Psoas muscle (tissue), 8 donors: ENCODE data around the gene NDST1. TPM values are rescaled to one million over a fixed set of nuclear protein-coding genes. Genes with fewer than 3 reads are reported as not detected.

ENCODE experiments used
- ATAC-seq, 4 donors: fragments of 200-7000 bp; cut with Tn5 transposase; one replicate each; pipeline ENCODE4 v1.9.1; 2020; ENCODE audit warnings: moderate library complexity in 3 of 4, mild to moderate bottlenecking in 2 of 4
- DNase-seq, 2 donors: peaks; one replicate each; pipeline ENCODE4 v3.0.0-alpha.2; 2020
- H3K27ac ChIP-seq: fragments of 200-600 bp; one replicate; pipeline ENCODE4 v1.8.0; 2022
- H3K27me3 ChIP-seq, 3 donors: fragments of 200-600 bp in 1 of 3; one replicate each; pipeline versions ENCODE4 v1.6.1 to v1.8.0; 2013 to 2022; ENCODE audit warnings: low read length in 2 of 3, mild to moderate bottlenecking in 2 of 3, moderate library complexity in 1 of 3; ENCODE audit not compliant: insufficient read depth in 3 of 3
- H3K36me3 ChIP-seq, 2 donors: fragments of 200-600 bp in 1 of 2; one replicate each; pipeline versions ENCODE4 v1.6.1 to v1.8.0; 2013 to 2022; ENCODE audit warnings: low read depth in 1 of 2, mild to moderate bottlenecking in 1 of 2, moderate library complexity in 1 of 2; ENCODE audit not compliant: insufficient read depth in 1 of 2
- H3K4me1 ChIP-seq: fragments of 200-600 bp; one replicate; pipeline ENCODE4 v1.8.0; 2022
- H3K4me3 ChIP-seq: fragments of 200-600 bp; one replicate; pipeline ENCODE4 v1.8.0; 2022; ENCODE audit warnings: mild to moderate bottlenecking
- H3K9me3 ChIP-seq: fragments of 200-600 bp; one replicate; pipeline ENCODE4 v1.8.0; 2022
- WGBS, 3 donors: extraction: QIAGEN DNeasy Blood & Tissue Kit; methylation state at CpG; one replicate each; pipeline versions ENCODE4 v1.1.6 to v1.1.7; 2013; 5-methylcytosine and 5-hydroxymethylcytosine counted together
- intact Hi-C, 2 donors: fragments of 100-400 bp; cut with DNase I; formaldehyde crosslinking; loops; one replicate each; pipeline versions ENCODE4 v1.11.0 to v1.14.2; 2022
- long read RNA-seq, 2 donors: library from polyadenylated mRNA; unstranded; transcript quantifications; one replicate each; pipeline ENCODE4 v2.0.0, GENCODE V29; 2021
- polyA plus RNA-seq, 3 donors: library from polyadenylated mRNA; stranded (reverse); fragments of 200-250 nt; gene quantifications; one replicate each; pipeline ENCODE4 v1.2.3, GENCODE V29; 2013
- total RNA-seq, 4 donors: library from RNA; stranded (reverse); fragmentation: NEBNext Ultra II Directional in 2 of 4; extraction: Animal tissue kit (Norgen Biotek cat#: 25700) in 2 of 4; gene quantifications; one replicate each; pipeline versions ENCODE4 v1.2.1 to v1.2.4, GENCODE V29; 2021 to 2023
- TF ChIP-seq, protein P1 (sequence below): fragments of 200-600 bp; IDR thresholded peaks from one replicate; pipeline ENCODE4 v1.8.0; 2022; ENCODE audit warnings: antibody characterized with exemption
- donor health status: healthy with polysubstance abuse.
- donor health status: DM: no; HTN: no; CAD: no; lungs with moderate emphysema.
- donor health status: Bipolar disorder and iron deficiency.
- donor health status: healthy.
- donor health status: DM: yes; HTN: yes; CAD: no.
- donor health status: DM: no; HTN: no; CAD: no.
- donor health status: DM: no; HTN: no; CAD: no.
- donor health status: DM: yes; HTN: yes; CAD: no.

The NDST1 gene
- total RNA-seq (10 to 100 TPM; 30.1 to 40.2 (median 36.6) TPM), polyA plus RNA-seq (10 to 100 TPM; 11.0 to 22.5 (median 13.2) TPM)
- long read RNA-seq, donor 1, partial matches to known transcripts, result 1 of 10 reads
- long read RNA-seq, donor 1, other reads (novel, unspliced or antisense), result 9 of 10 reads
- long read RNA-seq, donor 2, partial matches to known transcripts, result 10 of 24 reads
- long read RNA-seq, donor 2, other reads (novel, unspliced or antisense), result 14 of 24 reads

DNA sequence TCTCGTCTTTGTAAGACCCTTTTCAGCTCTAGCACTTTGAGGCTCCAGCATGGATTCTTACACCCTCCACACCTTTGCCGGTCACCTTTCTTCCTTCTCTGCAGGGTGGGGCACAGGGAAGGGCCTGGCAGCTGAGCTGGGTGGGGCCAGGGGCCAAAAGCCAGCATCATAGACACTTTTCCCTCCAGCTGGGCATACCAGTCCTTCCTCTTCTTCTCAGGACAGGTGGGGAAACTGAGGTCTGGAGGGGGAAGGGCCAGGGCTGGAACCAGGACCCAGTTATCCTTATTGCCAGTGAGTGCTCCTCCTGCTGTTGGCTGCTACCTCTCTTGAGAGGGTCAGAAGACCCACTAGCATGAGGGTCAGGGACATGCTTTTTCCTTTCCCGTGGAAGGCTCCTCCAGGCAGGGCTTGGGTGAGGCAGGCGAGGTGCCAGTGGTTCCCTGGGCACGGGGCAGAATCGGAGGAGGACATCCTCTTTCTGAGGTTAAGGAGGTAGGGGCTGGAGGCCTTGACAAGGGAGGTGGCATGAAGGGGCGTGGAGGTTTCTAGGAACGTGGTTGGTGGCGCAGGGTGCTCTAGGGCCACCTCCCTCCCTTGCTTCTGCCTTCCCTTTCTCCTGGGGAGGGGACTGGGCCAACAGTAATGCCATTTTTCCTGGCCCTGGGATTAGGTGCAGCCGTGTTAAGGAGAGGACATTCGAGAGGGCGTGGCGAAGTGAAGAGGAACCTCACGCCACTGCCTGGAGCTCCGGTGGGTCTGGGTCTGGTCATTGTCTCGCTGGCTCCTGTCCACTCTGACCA is at the start of gene NDST1:
TSS of gene NDST1 (plus strand) at position 658 of the 803 bp plus-strand sequence. CDS start 13,124 bp downstream, outside the sequence.
- TF ChIP-seq, protein P1, sequence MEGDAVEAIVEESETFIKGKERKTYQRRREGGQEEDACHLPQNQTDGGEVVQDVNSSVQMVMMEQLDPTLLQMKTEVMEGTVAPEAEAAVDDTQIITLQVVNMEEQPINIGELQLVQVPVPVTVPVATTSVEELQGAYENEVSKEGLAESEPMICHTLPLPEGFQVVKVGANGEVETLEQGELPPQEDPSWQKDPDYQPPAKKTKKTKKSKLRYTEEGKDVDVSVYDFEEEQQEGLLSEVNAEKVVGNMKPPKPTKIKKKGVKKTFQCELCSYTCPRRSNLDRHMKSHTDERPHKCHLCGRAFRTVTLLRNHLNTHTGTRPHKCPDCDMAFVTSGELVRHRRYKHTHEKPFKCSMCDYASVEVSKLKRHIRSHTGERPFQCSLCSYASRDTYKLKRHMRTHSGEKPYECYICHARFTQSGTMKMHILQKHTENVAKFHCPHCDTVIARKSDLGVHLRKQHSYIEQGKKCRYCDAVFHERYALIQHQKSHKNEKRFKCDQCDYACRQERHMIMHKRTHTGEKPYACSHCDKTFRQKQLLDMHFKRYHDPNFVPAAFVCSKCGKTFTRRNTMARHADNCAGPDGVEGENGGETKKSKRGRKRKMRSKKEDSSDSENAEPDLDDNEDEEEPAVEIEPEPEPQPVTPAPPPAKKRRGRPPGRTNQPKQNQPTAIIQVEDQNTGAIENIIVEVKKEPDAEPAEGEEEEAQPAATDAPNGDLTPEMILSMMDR, result no peak
- ATAC-seq, result no peak
- Histone ChIP-seq H3K27me3 (no peaks in the 10 kb centered on the region), H3K4me1 (peaks cover 98% of the 10 kb centered on the region), H3K27ac (peak within 1 kb of the TSS; percentile 86), H3K36me3 (no peaks in the 10 kb centered on the region), H3K4me3 (no peak within 1 kb of the TSS), H3K9me3 (no peaks in the 10 kb centered on the region)
- 45 to 65% (median 56%) methylated on average over 16 of the region's 16 CpGs for WGBS, 3 donors
- intact Hi-C loops, result no loop called here
- DNase-seq, result no peak

DNA sequence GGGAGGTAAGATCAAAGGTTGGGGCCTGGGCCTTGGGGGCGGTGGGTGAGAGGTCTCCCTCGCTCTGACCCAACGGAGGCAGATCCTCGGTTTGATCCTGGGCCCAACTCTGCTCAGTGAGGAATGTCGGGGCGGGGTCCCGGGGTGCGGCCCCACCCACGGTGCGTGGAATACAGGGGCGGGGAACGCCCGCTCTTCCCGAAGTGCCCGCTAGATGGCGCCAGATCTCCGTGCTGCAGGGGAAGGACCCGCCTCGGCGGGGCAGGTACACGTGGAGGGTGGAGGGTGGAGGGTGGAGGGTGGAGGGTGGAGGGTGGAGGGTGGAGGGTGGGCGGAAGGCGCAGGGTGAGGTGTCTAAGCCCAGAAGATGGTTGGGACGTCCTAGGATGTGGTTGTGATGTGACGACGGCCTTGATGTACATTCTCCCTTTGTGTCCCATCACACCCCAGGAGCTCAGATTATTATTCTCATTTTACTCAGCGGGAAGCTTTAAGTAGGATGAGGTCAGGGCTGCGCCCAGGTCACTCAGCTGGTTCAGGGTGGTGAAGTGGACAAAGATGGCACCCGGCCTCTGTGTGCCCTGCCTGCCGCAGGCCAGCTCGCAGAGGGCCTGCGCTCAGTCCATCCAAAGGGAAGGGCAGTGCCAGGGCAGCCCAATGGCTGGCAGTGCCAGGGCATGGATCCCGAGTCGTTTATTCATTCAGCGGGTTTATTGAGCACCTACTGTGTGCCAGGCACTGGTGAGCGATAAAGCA is 49.0 kb upstream of the NDST1 start:
- 20 to 31% (median 24%) methylated on average over 25 to 36 of the region's 36 CpGs for WGBS, 3 donors

DNA sequence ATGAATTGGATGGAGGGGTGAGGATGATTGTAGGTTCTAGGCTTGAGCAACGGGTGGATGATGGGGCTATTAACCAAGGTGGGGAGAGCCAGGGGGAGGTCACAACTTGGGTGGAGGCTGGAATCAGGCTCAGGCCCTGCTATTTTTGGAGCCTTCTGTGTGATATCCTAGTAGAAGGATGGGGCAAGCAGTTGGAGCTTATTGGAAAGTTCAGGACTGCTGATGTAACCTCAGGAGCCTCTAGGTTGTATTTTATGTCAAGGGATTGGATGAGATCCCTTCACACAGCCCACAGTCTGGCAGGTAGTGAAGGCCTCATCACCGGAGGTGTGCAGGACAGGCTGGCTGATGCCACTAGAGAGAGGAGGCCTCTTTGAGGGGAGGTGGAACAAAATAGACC is 47.1 kb upstream of the NDST1 start:
- 18 to 23% (median 22%) methylated on average over 2 of the region's 2 CpGs for WGBS, 3 donors
- Histone ChIP-seq H3K9me3 (no peaks in the 10 kb centered on the region), H3K4me1 (peaks cover 26% of the 10 kb centered on the region), H3K27ac (peak overlapping the region; percentile 76), H3K27me3 (no peaks in the 10 kb centered on the region), H3K4me3 (no peak overlapping the region), H3K36me3 (no peaks in the 10 kb centered on the region)
- DNase-seq, result no peak
- intact Hi-C loops, result no loop called here
- TF ChIP-seq, protein P1, result no peak
- ATAC-seq, result peak; percentile 50 to 77 (median 70)

More for the DNA sequence above, 49.0 kb upstream of the NDST1 start:
- Histone ChIP-seq H3K27ac (peak overlapping the region; percentile 76), H3K27me3 (no peaks in the 10 kb centered on the region), H3K4me3 (peak overlapping the region; percentile 41), H3K36me3 (no peaks in the 10 kb centered on the region), H3K9me3 (no peaks in the 10 kb centered on the region), H3K4me1 (peaks cover 26% of the 10 kb centered on the region)
- peak; percentile 79 to 90 for DNase-seq
- intact Hi-C loops, result loop anchor here (1.0 to 10.0 kb wide), 5 partner anchors 64 to 196 kb away; no protein-coding TSS in a partner anchor
- TF ChIP-seq, protein P1, result peak; percentile 81
- ATAC-seq, result peak; percentile 92 to 96 (median 94)

DNA sequence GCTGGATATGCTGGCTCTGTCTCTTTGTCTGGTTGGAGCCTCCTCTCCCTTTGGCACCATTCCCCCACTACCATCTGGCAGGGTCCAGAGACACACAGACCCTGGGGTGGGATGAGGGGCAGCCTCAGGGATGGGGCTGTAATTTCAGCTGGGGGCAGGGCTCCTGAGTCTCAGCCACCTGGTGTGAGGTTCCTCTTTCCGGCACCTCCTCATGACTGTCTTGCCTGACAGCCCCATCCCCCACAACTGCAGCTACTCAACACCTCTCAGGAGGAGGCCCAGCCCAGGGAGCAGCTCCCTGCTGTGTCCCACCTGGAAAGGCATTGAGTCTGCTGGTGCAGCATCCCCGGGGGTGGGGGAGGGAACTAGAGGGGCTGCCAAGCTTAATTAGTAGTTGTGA is 46.7 kb upstream of the NDST1 start:
- ATAC-seq, result peak; percentile 5 to 49 (median 14)
- H3K27me3 ChIP-seq, result no peaks in the 10 kb centered on the region
- intact Hi-C loops, result no loop called here
- no peak for DNase-seq
- H3K4me3 ChIP-seq, result no peak overlapping the region
- H3K4me1 ChIP-seq, result peaks cover 26% of the 10 kb centered on the region
- WGBS, 3 donors, result 25 to 42% (median 32%) methylated on average over 2 of the region's 2 CpGs
- peak overlapping the region; percentile 76 for H3K27ac ChIP-seq
- no peaks in the 10 kb centered on the region for H3K9me3 ChIP-seq
- TF ChIP-seq, protein P1, result no peak
- no peaks in the 10 kb centered on the region for H3K36me3 ChIP-seq
